ENCODE measurements around the gene ACTR6. TPM values are rescaled to one million over a fixed set of nuclear protein-coding genes. Genes with fewer than 3 reads are reported as not detected.
"Not testable (repeated sequence)": the region's sequence is repeated elsewhere in the genome, so short reads cannot be mapped to it uniquely, and the experiment has no call there.

Gene ACTR6
- total and polyA plus RNA-seq, 4 donors: 26.8 to 53.4 (median 46.0) TPM

- Histone ChIP-seq H3K27ac (ENCODE audit: low read depth, low read length) (no peak overlapping the region), H3K4me1 (ENCODE audit: control insufficient read depth, insufficient read depth, low read length) (no peaks in the 10 kb centered on the region), H3K36me3 (ENCODE audit: control insufficient read depth, insufficient read depth, low read length) (peaks cover 30% of the 10 kb centered on the region)
Measured at GRCh38 chr12:100214518-100214917, 13.9 kb downstream of the ACTR6 start.

GRCh38 chr12:100215209-100215608 lies 14.6 kb downstream of the ACTR6 start:
- no peak overlapping the region for H3K27ac ChIP-seq (ENCODE audit: low read depth, low read length)
- WGBS (ENCODE audit: insufficient coverage): no CpG with 5 or more reads among the region's 1 CpG
- H3K36me3 ChIP-seq (ENCODE audit: control insufficient read depth, insufficient read depth, low read length): peaks cover 30% of the 10 kb centered on the region
- H3K27me3 ChIP-seq (ENCODE audit: control insufficient read depth, insufficient read depth, low read length): no peaks in the 10 kb centered on the region
- no peaks in the 10 kb centered on the region for H3K9me3 ChIP-seq (ENCODE audit: control insufficient read depth, insufficient read depth, low read length)
- no peaks in the 10 kb centered on the region for H3K4me1 ChIP-seq (ENCODE audit: control insufficient read depth, insufficient read depth, low read length)
- no peak for DNase-seq (ENCODE audit: low read depth in 4 of 6, low spot score in 6 of 6)
- H3K4me3 ChIP-seq (ENCODE audit: low read depth, low read length): no peak overlapping the region

More at GRCh38 chr12:100214518-100214917, 13.9 kb downstream of the ACTR6 start:
- Histone ChIP-seq H3K4me3 (ENCODE audit: low read depth, low read length) (no peak overlapping the region), H3K27me3 (ENCODE audit: control insufficient read depth, insufficient read depth, low read length) (no peaks in the 10 kb centered on the region), H3K9me3 (ENCODE audit: control insufficient read depth, insufficient read depth, low read length) (no peaks in the 10 kb centered on the region)
- no peak for DNase-seq (ENCODE audit: low read depth in 4 of 6, low spot score in 6 of 6)
- WGBS (ENCODE audit: insufficient coverage): no CpG with 5 or more reads among the region's 2 CpGs

GRCh38 chr12:100216337-100216736 lies 15.7 kb downstream of the ACTR6 start:
- 92% methylated on average over 3 of the region's 4 CpGs for WGBS (ENCODE audit: insufficient coverage)
- Histone ChIP-seq H3K4me1 (ENCODE audit: control insufficient read depth, insufficient read depth, low read length) (no peaks in the 10 kb centered on the region), H3K27me3 (ENCODE audit: control insufficient read depth, insufficient read depth, low read length) (no peaks in the 10 kb centered on the region), H3K4me3 (ENCODE audit: low read depth, low read length) (no peak overlapping the region), H3K27ac (ENCODE audit: low read depth, low read length) (no peak overlapping the region), H3K36me3 (ENCODE audit: control insufficient read depth, insufficient read depth, low read length) (peaks cover 25% of the 10 kb centered on the region), H3K9me3 (ENCODE audit: control insufficient read depth, insufficient read depth, low read length) (no peaks in the 10 kb centered on the region)
- no peak for DNase-seq (ENCODE audit: low read depth in 4 of 6, low spot score in 6 of 6)

GRCh38 chr12:100219328-100220109 lies 18.9 kb downstream of the ACTR6 start:
- no peaks in the 10 kb centered on the region for H3K9me3 ChIP-seq (ENCODE audit: control insufficient read depth, insufficient read depth, low read length)
- H3K27ac ChIP-seq (ENCODE audit: low read depth, low read length): no peak overlapping the region
- H3K4me3 ChIP-seq (ENCODE audit: low read depth, low read length): no peak overlapping the region
- WGBS (ENCODE audit: insufficient coverage): no CpG with 5 or more reads among the region's 5 CpGs
- no peak for DNase-seq (ENCODE audit: low read depth in 4 of 6, low spot score in 6 of 6)
- peaks cover 24% of the 10 kb centered on the region for H3K36me3 ChIP-seq (ENCODE audit: control insufficient read depth, insufficient read depth, low read length)
- no peaks in the 10 kb centered on the region for H3K4me1 ChIP-seq (ENCODE audit: control insufficient read depth, insufficient read depth, low read length)
- H3K27me3 ChIP-seq (ENCODE audit: control insufficient read depth, insufficient read depth, low read length): no peaks in the 10 kb centered on the region

GRCh38 chr12:100221523-100221922 lies 20.9 kb downstream of the ACTR6 start:
- H3K36me3 ChIP-seq (ENCODE audit: control insufficient read depth, insufficient read depth, low read length): peaks cover 24% of the 10 kb centered on the region
- whole genome bisulfite sequencing (ENCODE audit: insufficient coverage): 100% methylated on average over 1 of the region's 3 CpGs
- H3K4me1 ChIP-seq (ENCODE audit: control insufficient read depth, insufficient read depth, low read length): no peaks in the 10 kb centered on the region
- H3K9me3 ChIP-seq (ENCODE audit: control insufficient read depth, insufficient read depth, low read length): no peaks in the 10 kb centered on the region
- no peak overlapping the region for H3K27ac ChIP-seq (ENCODE audit: low read depth, low read length)
- no peak for DNase-seq (ENCODE audit: low read depth in 4 of 6, low spot score in 6 of 6)
- H3K27me3 ChIP-seq (ENCODE audit: control insufficient read depth, insufficient read depth, low read length): no peaks in the 10 kb centered on the region
- no peak overlapping the region for H3K4me3 ChIP-seq (ENCODE audit: low read depth, low read length)

DNA sequence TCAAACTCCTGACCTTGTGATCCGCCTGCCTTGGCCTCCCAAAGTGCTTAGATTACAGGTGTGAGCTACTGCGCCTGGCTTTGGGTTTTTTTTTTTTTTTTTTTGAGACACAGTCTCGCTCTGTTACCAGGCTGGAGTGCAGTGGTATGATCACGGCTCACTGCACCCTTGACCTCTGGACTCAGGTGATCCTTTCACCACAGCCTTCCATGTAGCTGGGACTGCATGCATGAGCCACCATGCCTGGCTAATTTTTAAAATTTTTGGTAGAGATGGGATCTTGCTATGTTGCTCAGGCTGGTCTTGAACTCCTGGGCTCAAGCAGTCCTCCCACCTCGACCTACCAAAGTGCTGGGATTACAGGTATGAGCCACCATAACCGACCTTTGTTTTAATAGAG lies 21.6 kb downstream of the ACTR6 start:
- not testable (repeated sequence) for H3K27me3 ChIP-seq (ENCODE audit: control insufficient read depth, insufficient read depth, low read length); H3K4me1 ChIP-seq (ENCODE audit: control insufficient read depth, insufficient read depth, low read length); H3K9me3 ChIP-seq (ENCODE audit: control insufficient read depth, insufficient read depth, low read length); DNase-seq (ENCODE audit: low read depth in 4 of 6, low spot score in 6 of 6); H3K27ac ChIP-seq (ENCODE audit: low read depth, low read length); H3K4me3 ChIP-seq (ENCODE audit: low read depth, low read length)
- peaks cover 24% of the 10 kb centered on the region for H3K36me3 ChIP-seq (ENCODE audit: control insufficient read depth, insufficient read depth, low read length)
- WGBS (ENCODE audit: insufficient coverage): 97% methylated on average over 3 of the region's 6 CpGs

DNA sequence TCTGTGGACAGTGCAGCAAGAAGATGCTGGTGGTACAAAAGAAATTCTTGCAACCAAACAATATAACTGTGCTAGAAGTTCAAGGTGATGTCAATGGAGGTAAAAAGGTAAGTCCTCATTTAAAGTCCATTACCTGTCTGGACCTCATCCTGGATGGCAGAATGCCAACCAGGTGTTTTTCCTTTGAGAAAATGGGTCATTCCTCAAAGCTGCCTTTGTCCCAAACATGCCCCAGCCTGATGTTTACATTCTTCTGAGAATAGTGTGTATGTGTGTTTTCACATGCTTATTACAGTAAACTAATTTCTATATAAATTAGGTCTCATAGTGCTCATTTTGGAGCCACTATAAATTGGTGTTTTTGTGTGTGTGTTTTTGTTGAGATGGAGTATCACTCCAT lies 24.9 kb downstream of the ACTR6 start:
- no peak overlapping the region for H3K4me3 ChIP-seq (ENCODE audit: low read depth, low read length)
- no peak for DNase-seq (ENCODE audit: low read depth in 4 of 6, low spot score in 6 of 6)
- H3K27me3 ChIP-seq (ENCODE audit: control insufficient read depth, insufficient read depth, low read length): no peaks in the 10 kb centered on the region
- peaks cover 20% of the 10 kb centered on the region for H3K36me3 ChIP-seq (ENCODE audit: control insufficient read depth, insufficient read depth, low read length)
- H3K9me3 ChIP-seq (ENCODE audit: control insufficient read depth, insufficient read depth, low read length): no peaks in the 10 kb centered on the region
- H3K4me1 ChIP-seq (ENCODE audit: control insufficient read depth, insufficient read depth, low read length): no peaks in the 10 kb centered on the region
- no peak overlapping the region for H3K27ac ChIP-seq (ENCODE audit: low read depth, low read length)

GRCh38 chr12:100229036-100229635 lies 28.5 kb downstream of the ACTR6 start:
- H3K9me3 ChIP-seq (ENCODE audit: control insufficient read depth, insufficient read depth, low read length): no peaks in the 10 kb centered on the region
- no peak overlapping the region for H3K4me3 ChIP-seq (ENCODE audit: low read depth, low read length)
- WGBS (ENCODE audit: insufficient coverage): 100% methylated on average over 4 of the region's 5 CpGs
- DNase-seq (ENCODE audit: low read depth in 4 of 6, low spot score in 6 of 6): no peak
- H3K36me3 ChIP-seq (ENCODE audit: control insufficient read depth, insufficient read depth, low read length): peaks cover 7% of the 10 kb centered on the region
- no peaks in the 10 kb centered on the region for H3K27me3 ChIP-seq (ENCODE audit: control insufficient read depth, insufficient read depth, low read length)
- H3K27ac ChIP-seq (ENCODE audit: low read depth, low read length): no peak overlapping the region
- H3K4me1 ChIP-seq (ENCODE audit: control insufficient read depth, insufficient read depth, low read length): no peaks in the 10 kb centered on the region

- H3K9me3 ChIP-seq (ENCODE audit: control insufficient read depth, insufficient read depth, low read length): no peaks in the 10 kb centered on the region
- H3K4me3 ChIP-seq (ENCODE audit: low read depth, low read length): no peak overlapping the region
- H3K4me1 ChIP-seq (ENCODE audit: control insufficient read depth, insufficient read depth, low read length): no peaks in the 10 kb centered on the region
- H3K27me3 ChIP-seq (ENCODE audit: control insufficient read depth, insufficient read depth, low read length): no peaks in the 10 kb centered on the region
- 88% methylated on average over 1 of the region's 4 CpGs for WGBS (ENCODE audit: insufficient coverage)
- no peak for DNase-seq (ENCODE audit: low read depth in 4 of 6, low spot score in 6 of 6)
- H3K27ac ChIP-seq (ENCODE audit: low read depth, low read length): no peak overlapping the region
- H3K36me3 ChIP-seq (ENCODE audit: control insufficient read depth, insufficient read depth, low read length): peaks cover 3% of the 10 kb centered on the region
Measured at GRCh38 chr12:100229876-100230275, 29.3 kb downstream of the ACTR6 start.

- H3K36me3 ChIP-seq (ENCODE audit: control insufficient read depth, insufficient read depth, low read length); H3K4me3 ChIP-seq (ENCODE audit: low read depth, low read length); H3K4me1 ChIP-seq (ENCODE audit: control insufficient read depth, insufficient read depth, low read length); H3K27me3 ChIP-seq (ENCODE audit: control insufficient read depth, insufficient read depth, low read length); DNase-seq (ENCODE audit: low read depth in 4 of 6, low spot score in 6 of 6); H3K27ac ChIP-seq (ENCODE audit: low read depth, low read length); H3K9me3 ChIP-seq (ENCODE audit: control insufficient read depth, insufficient read depth, low read length): not testable (repeated sequence)
- 100% methylated on average over 1 of the region's 3 CpGs for WGBS (ENCODE audit: insufficient coverage)
Measured at GRCh38 chr12:100231873-100232272, 31.3 kb downstream of the ACTR6 start.
